ENCODE measurements around the gene ARSB.

The ARSB gene

GRCh38 chr5:78821536-78822021, 163.5 kb downstream of the ARSB start:
- in situ Hi-C loops (cut with HindIII; ENCODE audit: low pct_ligation_motif_present, low pct_unique_long_range_greater_than_20kb, low sequenced_read_pairs), result no loop called here
- no peak for DNase-seq

- in situ Hi-C loops (cut with HindIII; ENCODE audit: low pct_ligation_motif_present, low pct_unique_long_range_greater_than_20kb, low sequenced_read_pairs), result no loop called here
Measured at GRCh38 chr5:78819707-78820106, 165.4 kb downstream of the ARSB start.

GRCh38 chr5:78819166-78819565, 165.9 kb downstream of the ARSB start:
- no peak for DNase-seq
- in situ Hi-C loops (cut with HindIII; ENCODE audit: low pct_ligation_motif_present, low pct_unique_long_range_greater_than_20kb, low sequenced_read_pairs), result no loop called here

More at GRCh38 chr5:78819707-78820106, 165.4 kb downstream of the ARSB start:
- DNase-seq, result no peak

DNA sequence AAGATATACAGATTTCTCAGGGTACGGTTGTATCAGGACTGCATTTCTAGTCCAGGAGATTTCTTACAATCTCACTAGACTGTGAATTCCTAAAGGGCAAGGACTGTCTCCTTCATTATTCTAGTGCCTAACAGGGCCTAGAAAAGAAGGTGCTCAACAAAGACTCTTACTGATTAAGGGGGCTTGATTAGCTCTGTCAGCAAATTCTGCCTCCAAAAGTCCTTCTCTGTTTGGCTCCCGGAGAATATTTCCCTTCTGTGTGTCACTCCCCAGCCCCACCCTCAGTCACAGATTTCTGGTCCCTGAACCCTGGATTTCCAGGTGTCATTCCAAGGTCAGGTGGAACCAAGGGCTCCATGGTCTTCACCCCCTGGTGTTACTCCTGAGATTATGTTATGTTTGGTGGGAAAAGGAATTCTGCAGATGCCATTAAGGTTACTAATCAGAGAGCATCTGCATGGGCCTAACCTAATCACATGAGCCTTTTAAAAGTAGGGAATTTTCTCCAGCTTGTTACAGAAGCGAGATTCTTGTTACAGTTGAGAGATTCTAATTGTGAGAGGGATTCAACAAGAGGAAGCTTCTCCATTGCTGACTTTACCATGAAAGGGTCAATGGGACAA, 168.9 kb downstream of the ARSB start:
- in situ Hi-C loops (cut with HindIII; ENCODE audit: low pct_ligation_motif_present, low pct_unique_long_range_greater_than_20kb, low sequenced_read_pairs), result no loop called here
- DNase-seq, result no peak

DNA sequence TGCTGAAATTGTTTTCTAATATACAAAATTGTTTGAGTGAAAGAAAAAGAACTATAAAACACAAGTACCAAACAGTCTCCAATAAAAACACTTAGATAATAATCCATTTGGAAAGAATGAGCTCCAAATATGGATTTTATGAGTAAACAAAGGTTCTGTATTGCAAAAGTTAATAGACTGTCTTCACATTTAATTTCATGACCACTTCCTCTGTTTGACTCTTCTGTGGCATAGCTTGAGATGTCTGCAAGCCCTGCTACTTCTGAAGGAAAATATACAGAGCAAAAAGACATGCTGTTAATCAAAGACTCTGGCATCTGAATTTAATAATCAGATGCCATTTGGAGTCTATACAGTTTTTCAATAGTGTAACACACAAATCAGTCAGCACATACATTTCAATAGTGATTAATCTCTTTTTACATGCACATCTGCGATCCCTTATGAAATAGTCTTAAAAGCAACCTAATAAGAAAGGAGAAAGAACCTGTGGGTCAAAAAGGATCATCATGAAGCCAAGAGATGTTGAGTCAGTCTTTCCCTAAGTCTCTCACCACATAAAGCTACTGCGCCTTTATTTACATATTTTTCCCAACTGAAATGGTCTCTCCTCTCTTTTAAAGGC, 171.1 kb downstream of the ARSB start:
- DNase-seq, result no peak
- in situ Hi-C loops (cut with HindIII; ENCODE audit: low pct_ligation_motif_present, low pct_unique_long_range_greater_than_20kb, low sequenced_read_pairs), result no loop called here

- DNase-seq, result no peak
- in situ Hi-C loops (cut with HindIII; ENCODE audit: low pct_ligation_motif_present, low pct_unique_long_range_greater_than_20kb, low sequenced_read_pairs), result no loop called here
Measured at GRCh38 chr5:78813286-78813685, 171.8 kb downstream of the ARSB start.

DNA sequence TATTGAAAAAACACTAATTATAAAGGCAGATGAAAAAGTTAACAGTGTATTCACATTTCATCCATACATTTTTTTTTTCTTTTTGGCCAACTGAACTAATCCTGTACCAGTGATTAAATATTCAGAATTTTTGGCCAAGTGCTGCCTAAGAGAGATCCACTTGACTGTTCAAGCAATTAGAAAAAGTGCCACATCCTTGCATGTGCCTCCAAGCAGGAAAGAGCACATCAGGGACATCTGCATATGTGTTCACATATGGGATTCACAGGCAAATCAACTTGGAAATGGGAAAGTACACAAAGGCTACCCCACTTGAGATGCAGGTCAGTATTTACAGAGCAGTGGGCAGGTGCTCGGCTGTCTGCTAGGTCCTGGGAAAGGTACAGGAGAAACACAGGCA, 173.2 kb downstream of the ARSB start:
- in situ Hi-C loops (cut with HindIII; ENCODE audit: low pct_ligation_motif_present, low pct_unique_long_range_greater_than_20kb, low sequenced_read_pairs), result no loop called here
- no peak for DNase-seq

DNA sequence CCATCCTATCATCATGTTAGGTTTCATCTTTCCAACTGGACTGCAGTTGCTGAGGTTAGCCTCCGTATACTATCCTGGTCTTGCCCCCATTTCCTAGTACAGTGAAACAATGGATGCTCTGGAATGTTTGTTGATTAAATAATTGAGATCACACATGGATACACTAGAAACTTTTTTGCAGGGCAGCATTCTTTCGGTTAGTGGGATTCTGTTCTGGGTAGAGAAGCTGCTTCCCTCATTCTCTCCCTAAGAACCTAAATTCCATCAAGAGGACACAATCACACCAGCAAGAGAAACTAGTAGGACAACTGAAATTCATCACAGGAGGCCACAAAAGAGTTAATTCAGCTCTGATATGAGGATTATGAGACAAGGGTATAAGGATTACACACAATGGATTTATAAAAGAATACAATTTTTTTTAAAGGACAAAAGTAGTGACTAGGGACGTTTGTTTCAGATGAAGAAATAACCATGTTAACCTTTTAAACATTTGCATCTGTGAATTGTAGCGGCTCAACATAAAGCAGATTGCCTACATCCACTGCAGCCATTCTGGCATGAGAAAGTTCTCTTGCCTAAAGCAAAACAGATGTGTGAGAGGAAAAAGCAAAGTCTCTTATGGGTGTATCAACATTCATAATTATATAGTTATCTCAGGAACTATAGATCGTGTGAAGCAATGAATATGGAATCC, 173.8 kb downstream of the ARSB start:
- in situ Hi-C loops (cut with HindIII; ENCODE audit: low pct_ligation_motif_present, low pct_unique_long_range_greater_than_20kb, low sequenced_read_pairs), result no loop called here
- no peak for DNase-seq

GRCh38 chr5:78810098-78810920, 174.8 kb downstream of the ARSB start:
- DNase-seq, result no peak
- in situ Hi-C loops (cut with HindIII; ENCODE audit: low pct_ligation_motif_present, low pct_unique_long_range_greater_than_20kb, low sequenced_read_pairs), result no loop called here

DNA sequence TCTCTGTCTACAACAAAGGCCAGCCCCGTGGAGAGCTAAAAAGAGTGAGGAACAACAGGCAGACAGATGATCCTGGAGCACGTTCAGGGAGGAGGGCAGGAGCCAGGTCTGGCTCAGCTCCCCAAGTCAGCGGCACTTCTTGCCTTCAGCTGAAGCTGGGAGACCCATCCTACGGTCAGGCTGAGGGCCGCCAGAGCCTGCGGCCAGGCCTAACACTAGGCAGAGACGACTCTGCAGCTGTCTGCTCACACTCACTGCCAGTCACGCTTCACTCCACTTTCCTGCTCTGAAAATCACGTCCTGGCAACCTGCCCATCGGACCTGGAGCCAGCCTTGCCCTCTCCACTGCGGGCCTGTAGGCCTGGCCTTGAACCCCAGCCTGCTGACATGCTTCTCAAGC, 175.7 kb downstream of the ARSB start:
- no peak for DNase-seq
- in situ Hi-C loops (cut with HindIII; ENCODE audit: low pct_ligation_motif_present, low pct_unique_long_range_greater_than_20kb, low sequenced_read_pairs), result no loop called here

DNA sequence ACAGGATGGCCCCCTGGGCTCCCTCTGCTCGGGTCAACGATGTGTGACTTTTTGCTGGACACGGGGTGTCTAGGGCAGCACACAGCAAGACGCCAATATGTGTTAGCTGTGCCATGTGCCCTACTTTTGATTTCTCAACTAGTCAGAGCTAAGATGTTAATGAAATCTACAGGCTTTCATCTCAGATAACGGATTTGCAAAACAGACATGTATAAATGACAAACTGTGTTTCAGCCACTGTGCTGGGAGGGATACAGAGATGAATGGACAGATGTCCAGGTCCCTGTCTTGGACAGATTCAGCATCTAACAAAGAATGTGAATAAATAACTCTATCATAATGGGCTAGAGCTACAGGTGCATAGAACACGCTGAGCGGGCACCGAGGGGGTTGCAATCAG, 176.3 kb downstream of the ARSB start:
- no peak for DNase-seq
- in situ Hi-C loops (cut with HindIII; ENCODE audit: low pct_ligation_motif_present, low pct_unique_long_range_greater_than_20kb, low sequenced_read_pairs), result no loop called here

GRCh38 chr5:78808380-78808779, 176.7 kb downstream of the ARSB start:
- no peak for DNase-seq
- in situ Hi-C loops (cut with HindIII; ENCODE audit: low pct_ligation_motif_present, low pct_unique_long_range_greater_than_20kb, low sequenced_read_pairs), result no loop called here

- in situ Hi-C loops (cut with HindIII; ENCODE audit: low pct_ligation_motif_present, low pct_unique_long_range_greater_than_20kb, low sequenced_read_pairs), result no loop called here
- DNase-seq, result no peak
Measured at GRCh38 chr5:78806544-78806943, 178.6 kb downstream of the ARSB start.

- DNase-seq, result no peak
- in situ Hi-C loops (cut with HindIII; ENCODE audit: low pct_ligation_motif_present, low pct_unique_long_range_greater_than_20kb, low sequenced_read_pairs), result no loop called here
Measured at GRCh38 chr5:78805474-78806124, 179.5 kb downstream of the ARSB start.

GRCh38 chr5:78804995-78805394, 180.1 kb downstream of the ARSB start:
- DNase-seq, result no peak
- in situ Hi-C loops (cut with HindIII; ENCODE audit: low pct_ligation_motif_present, low pct_unique_long_range_greater_than_20kb, low sequenced_read_pairs), result no loop called here

DNA sequence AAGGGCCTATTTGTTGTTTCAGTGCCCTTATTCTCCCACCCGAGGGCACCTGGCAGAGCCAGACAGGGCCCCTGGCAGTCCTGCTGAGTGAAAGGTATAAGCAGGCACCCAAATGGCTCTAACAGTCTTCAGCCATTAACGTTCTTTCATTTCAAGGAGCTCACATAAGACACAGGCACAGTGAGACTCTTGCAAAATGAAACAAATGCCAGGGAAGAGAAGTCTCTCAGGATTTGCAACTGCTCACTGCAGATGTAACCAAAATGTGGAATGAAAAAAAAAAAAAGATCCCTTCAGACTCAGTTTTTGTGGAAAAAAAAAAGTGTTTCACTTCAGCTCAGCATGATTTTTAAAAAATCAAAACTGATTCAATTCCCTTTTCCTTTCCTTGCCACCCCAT, 181.2 kb downstream of the ARSB start:
- in situ Hi-C loops (cut with HindIII; ENCODE audit: low pct_ligation_motif_present, low pct_unique_long_range_greater_than_20kb, low sequenced_read_pairs), result no loop called here
- no peak for DNase-seq

DNA sequence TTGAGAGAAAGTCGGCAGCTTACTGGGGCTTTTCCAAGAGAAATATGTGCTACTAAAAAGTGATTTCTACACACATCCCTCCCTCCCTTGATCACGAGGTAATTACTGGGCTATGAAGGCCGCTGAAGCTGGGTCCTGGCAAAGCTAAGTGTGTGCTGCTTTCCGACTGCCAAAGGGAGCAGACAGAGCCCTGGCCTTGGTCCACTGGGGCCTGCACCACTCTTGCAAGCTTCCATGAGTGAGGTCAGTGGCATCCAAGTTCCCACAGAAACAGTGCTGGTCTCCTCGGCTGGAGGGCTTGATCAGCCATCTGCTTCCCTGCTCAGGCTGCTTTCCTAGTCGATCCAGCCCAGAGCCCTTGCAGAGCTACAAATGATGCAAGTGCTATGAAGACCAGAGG, 181.8 kb downstream of the ARSB start:
- DNase-seq, result no peak
- in situ Hi-C loops (cut with HindIII; ENCODE audit: low pct_ligation_motif_present, low pct_unique_long_range_greater_than_20kb, low sequenced_read_pairs), result no loop called here

- DNase-seq, result no peak
- in situ Hi-C loops (cut with HindIII; ENCODE audit: low pct_ligation_motif_present, low pct_unique_long_range_greater_than_20kb, low sequenced_read_pairs), result no loop called here
Measured at GRCh38 chr5:78801413-78801812, 183.7 kb downstream of the ARSB start.
